GM20431 (cell line): Measurements from ENCODE around the gene RASGEF1B.

Experiments
- in situ Hi-C: fragments of 300-500 bp; cut with MseI, MboI; formaldehyde crosslinking; loops from one replicate; pipeline ENCODE4 v1.15.0; 2020; ENCODE audit warnings: low sequenced_read_pairs; ENCODE audit not compliant: unreplicated experiment

The RASGEF1B gene

DNA sequence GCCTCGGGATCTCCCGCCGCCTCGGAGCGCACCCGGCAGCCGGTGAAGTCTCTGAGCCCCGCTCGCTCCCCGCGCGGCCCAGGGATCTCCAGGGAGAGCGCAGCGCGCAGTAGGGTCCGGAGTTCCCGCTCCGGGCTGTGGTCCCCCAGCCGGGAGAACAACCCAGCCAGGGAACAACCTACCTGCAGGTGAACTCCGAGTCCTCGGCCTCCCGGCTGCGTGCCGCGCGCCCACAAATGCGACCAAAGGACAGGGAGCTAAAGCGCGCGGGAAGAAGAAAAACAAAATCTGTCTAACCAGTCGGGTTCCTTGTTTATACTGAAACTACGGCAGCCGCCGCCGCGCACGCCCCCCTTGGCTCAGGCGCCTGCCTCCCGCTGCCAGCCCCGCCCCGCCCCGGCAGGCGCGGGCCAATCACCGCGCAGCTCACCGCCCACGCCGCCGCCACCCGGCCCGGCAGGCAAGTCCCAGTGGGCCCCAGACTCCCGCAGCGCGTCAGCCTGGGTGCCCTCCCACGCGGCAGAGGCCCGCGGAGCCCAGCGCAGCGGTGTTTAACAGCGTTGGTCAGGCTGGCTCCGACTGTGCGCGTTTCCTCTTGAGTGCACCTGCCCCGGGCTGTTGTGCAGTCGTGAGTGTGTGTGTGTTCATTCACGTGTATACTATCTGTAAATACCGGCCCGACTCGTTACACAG lies at the start of gene RASGEF1B:
Gene RASGEF1B, minus strand, starts transcription at position 320 of the 693 bp plus-strand sequence. CDS start 12,399 bp downstream, outside the sequence.
- in situ Hi-C loops: no loop called here

DNA sequence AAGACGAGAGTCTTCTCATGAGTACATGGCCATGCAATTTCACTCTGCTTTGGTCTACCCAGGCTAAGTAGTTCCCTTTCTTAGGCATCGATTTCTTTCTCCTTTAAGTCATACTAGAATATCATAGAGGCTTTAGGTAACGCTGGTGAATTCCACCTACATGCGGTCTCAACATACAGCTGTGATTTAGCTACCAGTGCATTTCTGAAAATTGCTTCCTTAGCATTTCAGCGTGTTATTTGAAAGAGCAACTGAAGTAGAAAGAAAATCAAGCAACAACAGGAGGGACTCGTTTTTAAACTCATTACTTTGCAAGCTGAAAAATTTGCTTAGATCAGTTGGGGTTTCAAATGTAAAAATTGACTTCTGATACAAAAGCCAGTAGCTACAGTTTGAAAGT lies 48.1 kb upstream of the RASGEF1B start:
- in situ Hi-C loops: no loop called here

- in situ Hi-C loops: no loop called here
These were observed 47.7 kb upstream of the RASGEF1B start for GRCh38 chr4:81519427-81519773.

GRCh38 chr4:81518762-81519426 lies 47.2 kb upstream of the RASGEF1B start:
- in situ Hi-C loops: no loop called here

DNA sequence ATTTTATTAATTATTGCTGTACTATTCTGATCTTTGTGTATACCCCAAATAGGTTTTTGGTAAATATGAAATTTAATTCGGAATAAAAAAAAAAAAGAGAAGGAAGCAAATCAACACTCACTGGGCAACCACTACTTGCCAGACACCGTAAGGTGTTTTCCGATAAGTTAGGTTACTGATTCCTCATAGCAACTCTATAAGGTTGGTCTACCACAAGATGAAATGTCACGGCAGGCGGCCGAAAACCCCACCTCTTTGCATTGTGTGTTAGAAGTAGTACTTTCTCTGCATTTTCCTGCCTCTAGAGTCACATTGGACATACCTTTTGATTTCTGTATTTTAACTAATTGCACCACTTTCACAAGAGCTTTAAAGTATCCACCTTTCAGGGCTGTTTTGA lies 44.5 kb upstream of the RASGEF1B start:
- in situ Hi-C loops: no loop called here

GRCh38 chr4:81512757-81513501 lies 41.2 kb upstream of the RASGEF1B start:
- in situ Hi-C loops: no loop called here

DNA sequence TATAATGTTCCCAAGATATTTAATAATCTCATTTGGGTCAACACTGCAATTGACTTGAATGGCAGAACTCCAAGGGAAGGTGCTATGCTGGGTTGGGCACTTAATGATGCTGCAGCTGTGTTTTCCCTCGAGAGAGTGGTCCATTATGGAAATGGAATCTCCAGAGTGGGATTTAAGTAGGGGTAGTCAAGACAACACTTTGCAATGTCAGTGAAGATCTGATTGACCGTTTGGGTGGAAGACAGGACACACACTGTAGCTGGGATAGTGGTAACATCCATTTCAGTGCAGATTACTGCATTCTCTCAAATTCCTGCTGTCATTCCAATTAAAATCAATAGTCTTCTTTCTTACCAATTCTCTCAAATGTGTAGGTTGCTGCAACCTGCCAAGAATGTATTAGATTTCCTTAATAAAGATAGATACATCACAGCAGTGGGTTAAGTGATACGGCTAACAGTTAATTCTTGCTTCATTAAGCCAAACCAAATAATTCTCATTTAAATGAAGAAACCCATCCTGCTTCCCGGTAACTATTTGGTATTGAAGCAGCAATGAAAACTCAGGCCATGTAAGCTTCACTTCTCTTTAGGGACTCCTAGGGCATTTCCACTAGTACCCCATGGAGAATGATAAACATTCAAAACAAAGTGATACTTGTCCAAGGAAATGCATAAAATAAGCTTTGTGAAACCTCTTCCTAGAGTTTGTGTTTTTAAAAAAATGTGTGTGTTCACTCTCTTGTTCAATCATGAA lies 40.5 kb upstream of the RASGEF1B start:
- in situ Hi-C loops: no loop called here

GRCh38 chr4:81510643-81511178 lies 39.0 kb upstream of the RASGEF1B start:
- in situ Hi-C loops: no loop called here

DNA sequence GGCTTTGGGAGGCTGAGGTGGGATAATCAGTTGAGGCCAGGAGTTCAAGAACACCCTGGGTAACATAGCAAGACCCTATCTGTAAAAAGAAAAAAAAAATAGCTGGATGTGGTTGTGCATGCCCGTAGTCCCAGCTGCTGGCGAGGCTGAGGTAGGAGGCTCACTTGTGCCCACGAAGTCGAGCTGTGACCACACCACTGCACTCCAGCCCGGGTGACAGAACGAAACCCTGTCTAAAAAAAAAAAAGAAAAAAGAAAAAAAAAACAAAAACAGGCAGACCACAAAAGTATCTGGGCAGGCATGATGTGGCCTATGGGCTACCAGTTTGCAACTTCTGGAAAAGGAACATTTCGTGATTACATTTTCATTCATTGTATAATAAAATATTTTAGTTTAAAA lies 38.1 kb upstream of the RASGEF1B start:
- in situ Hi-C loops: no loop called here

GRCh38 chr4:81509191-81509590 lies 37.5 kb upstream of the RASGEF1B start:
- in situ Hi-C loops: no loop called here

- in situ Hi-C loops: no loop called here
These were observed 36.9 kb upstream of the RASGEF1B start for GRCh38 chr4:81508411-81509185.

GRCh38 chr4:81507530-81507929 lies 35.8 kb upstream of the RASGEF1B start:
- in situ Hi-C loops: no loop called here

DNA sequence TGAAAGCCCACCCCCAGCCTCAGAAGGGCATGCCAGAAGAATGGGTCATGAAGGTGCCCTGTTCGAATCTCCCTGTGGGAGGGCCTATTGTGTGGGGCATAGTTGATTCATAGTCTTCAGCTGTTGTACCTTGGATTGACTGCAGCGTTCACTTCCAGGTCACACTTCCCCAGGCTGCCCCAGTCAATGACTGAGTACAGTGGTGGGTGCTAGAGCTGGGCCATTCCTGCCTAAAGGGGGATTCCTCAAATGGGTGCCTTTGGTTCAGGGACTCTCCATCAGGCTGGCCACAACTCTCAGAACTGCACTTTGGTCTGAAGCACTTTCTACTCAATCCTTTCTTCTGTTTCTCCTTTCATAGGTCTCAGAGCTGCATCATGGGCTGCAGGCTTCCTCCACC lies 35.0 kb upstream of the RASGEF1B start:
- in situ Hi-C loops: no loop called here

DNA sequence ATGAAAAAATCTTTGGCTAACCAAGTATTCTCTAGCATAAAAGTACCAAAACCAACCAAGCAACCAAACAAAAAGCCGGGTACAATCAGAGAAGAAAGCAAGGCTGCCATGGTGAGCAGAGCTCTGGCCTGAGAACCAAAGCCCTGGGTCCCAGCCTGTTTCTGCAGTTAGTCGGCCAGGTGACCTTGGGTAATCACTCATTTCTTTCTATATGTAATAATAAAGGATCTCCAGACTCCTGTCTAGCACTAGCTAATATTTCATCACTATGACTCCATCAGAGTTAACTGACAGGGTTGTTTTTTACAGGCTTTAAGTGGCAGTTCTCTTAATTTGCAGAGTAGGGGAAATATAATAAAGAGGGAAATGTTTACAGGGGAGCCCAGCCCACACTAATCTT lies 34.0 kb upstream of the RASGEF1B start:
- in situ Hi-C loops: no loop called here

GRCh38 chr4:81505004-81505598 lies 33.4 kb upstream of the RASGEF1B start:
- in situ Hi-C loops: no loop called here

DNA sequence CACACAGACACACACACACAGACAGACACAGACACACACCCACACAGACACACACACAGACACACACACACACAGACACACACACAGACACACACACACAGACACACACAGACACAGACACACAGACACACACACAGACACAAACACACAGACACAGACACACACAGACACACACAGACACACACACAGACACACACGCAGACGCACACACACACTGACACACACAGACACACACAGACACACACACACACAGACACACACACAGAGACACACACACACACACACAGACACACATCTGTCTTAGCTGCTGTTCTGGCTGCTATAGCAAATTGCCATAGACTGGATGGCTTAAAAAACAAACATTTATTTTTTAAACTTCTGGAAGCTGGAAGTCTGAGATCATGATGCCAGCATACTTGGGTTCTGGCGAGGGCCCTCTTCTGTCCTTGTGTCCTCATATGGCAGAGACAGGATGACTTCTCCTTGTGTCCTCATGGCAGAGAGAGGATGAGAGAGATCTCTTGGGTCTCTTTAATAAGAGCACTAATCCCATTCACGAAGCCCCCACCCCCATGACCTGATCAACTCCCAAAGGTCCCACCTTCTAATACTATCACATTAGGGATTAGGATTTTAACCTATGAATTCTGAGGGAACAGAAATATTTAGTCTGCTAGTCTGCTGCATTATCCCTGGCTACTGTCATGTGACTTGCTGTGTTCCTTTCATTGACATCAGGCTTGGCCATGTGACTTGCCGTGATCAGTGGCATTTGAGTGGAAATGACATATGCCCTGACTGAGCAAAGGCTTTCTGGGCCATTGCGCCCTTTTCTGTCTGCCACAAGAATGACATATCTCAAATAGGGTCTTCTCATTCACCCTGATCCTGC lies 32.7 kb upstream of the RASGEF1B start:
- in situ Hi-C loops: no loop called here

- in situ Hi-C loops: no loop called here
These were observed 31.9 kb upstream of the RASGEF1B start for GRCh38 chr4:81503586-81503985.

DNA sequence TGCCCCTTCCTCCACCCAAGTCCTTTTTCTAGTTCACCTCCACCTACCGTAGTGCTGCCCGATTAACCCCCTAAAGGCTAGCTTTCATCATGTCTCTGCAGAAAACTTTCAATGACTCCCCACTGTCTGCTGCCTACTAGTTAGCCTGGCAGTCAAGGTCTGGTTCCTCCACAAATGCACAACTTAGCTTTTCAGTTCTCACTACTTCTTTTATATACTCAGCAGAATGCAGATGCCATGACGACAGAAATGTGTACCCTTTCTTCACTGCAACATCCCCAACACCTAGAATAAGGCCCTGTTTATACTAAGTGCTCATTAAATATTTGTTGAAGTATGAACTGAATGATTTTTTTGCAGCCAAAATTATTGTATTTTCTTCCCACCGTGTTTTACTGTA lies 30.9 kb upstream of the RASGEF1B start:
- in situ Hi-C loops: no loop called here
